HEK293T (cell line): ENCODE measurements around the gene HMBS.

Source experiments
- BHLHE40 ChIP-seq: fragments of 450-650 bp; IDR thresholded peaks from 2 replicates; pipeline ENCODE4 v1.6.1; 2016; ENCODE audit warnings: mild to moderate bottlenecking, moderate library complexity, borderline replicate concordance
- FOXA1 ChIP-seq: fragments of 450-650 bp; IDR thresholded peaks from 2 replicates; pipeline ENCODE4 v1.6.1; 2016; ENCODE audit warnings: mild to moderate bottlenecking
- FOXK2 ChIP-seq: fragments of 450-650 bp; IDR thresholded peaks from 2 replicates; pipeline ENCODE4 v1.6.1; 2016; ENCODE audit warnings: mild to moderate bottlenecking
- FOXM1 ChIP-seq: fragments of 450-650 bp; IDR thresholded peaks from 2 replicates; pipeline ENCODE4 v1.6.1; 2017; ENCODE audit warnings: mild to moderate bottlenecking, borderline replicate concordance
- HDGF ChIP-seq: fragments of 450-650 bp; IDR thresholded peaks from 2 replicates; pipeline ENCODE4 v1.6.1; 2017; ENCODE audit warnings: antibody characterized with exemption, borderline replicate concordance
- L3MBTL2 ChIP-seq: fragments of 450-650 bp; conservative IDR thresholded peaks from 2 replicates; pipeline ENCODE4 v1.6.1; 2016; ENCODE audit warnings: mild to moderate bottlenecking
- NFRKB ChIP-seq: fragments of 450-650 bp; IDR thresholded peaks from 2 replicates; pipeline ENCODE4 v1.6.1; 2016; ENCODE audit warnings: mild to moderate bottlenecking, moderate library complexity
- SP1 ChIP-seq: fragments of 450-650 bp; IDR thresholded peaks from 2 replicates; pipeline ENCODE4 v1.6.1; 2017
- SUZ12 ChIP-seq: fragments of 450-650 bp; IDR thresholded peaks from 2 replicates; pipeline ENCODE4 v1.6.1; 2016; ENCODE audit warnings: mild to moderate bottlenecking
- TARDBP ChIP-seq: fragments of 450-650 bp; IDR thresholded peaks from 2 replicates; pipeline ENCODE4 v1.6.1; 2016

GRCh38 chr11:119116601-119117000 lies 31.9 kb downstream of the HMBS start:
- no peak for TF ChIP-seq NFRKB
- no peak for TF ChIP-seq FOXA1
- TF ChIP-seq SP1 = no peak
- no peak for TF ChIP-seq BHLHE40
- TF ChIP-seq SUZ12 = no peak
- no peak for TF ChIP-seq TARDBP
- TF ChIP-seq HDGF = no peak
- no peak for TF ChIP-seq FOXK2
- TF ChIP-seq L3MBTL2 = no peak
- TF ChIP-seq FOXM1 = no peak
